GM06990 (cell line): ENCODE measurements around the gene KCNJ6.
"Not testable (repeated sequence)": the region's sequence is repeated elsewhere in the genome, so short reads cannot be mapped to it uniquely, and the experiment has no call there.

Source experiments
- DNase-seq: peaks from one replicate; pipeline ENCODE4 v3.0.0-alpha.2; 2011; ENCODE audit not compliant: insufficient read length; ENCODE audit errors: extremely low read depth
- H3K27me3 ChIP-seq: replicated peaks from 2 replicates; pipeline ENCODE4 v1.6.0; 2011; ENCODE audit warnings: low read length; ENCODE audit not compliant: control insufficient read depth, insufficient read depth
- H3K36me3 ChIP-seq: 2 replicates; pipeline ENCODE4 v1.5.1; 2011; ENCODE audit warnings: low read length; ENCODE audit not compliant: control insufficient read depth, insufficient read depth
- H3K4me3 ChIP-seq: replicated peaks from 2 replicates; pipeline ENCODE4 v1.5.1; 2011; ENCODE audit warnings: low read depth, mild to moderate bottlenecking, control low read depth, low read length
- TF ChIP-seq, protein P1 (sequence below): IDR thresholded peaks from 2 replicates; pipeline ENCODE4 v1.5.1; 2011; ENCODE audit warnings: low read length, control low read depth, mild to moderate bottlenecking, inconsistent platforms; ENCODE audit not compliant: insufficient read depth, poor library complexity, severe bottlenecking

The KCNJ6 gene

GRCh38 chr21:37582590-37582989 lies 333.7 kb downstream of the KCNJ6 start:
- H3K4me3 ChIP-seq, result no peak overlapping the region
- no peaks in the 10 kb centered on the region; the same call in 1 of the 2 replicates for H3K27me3 ChIP-seq
- no peaks in the 10 kb centered on the region for H3K36me3 ChIP-seq
- DNase-seq, result no peak
- TF ChIP-seq, protein P1, sequence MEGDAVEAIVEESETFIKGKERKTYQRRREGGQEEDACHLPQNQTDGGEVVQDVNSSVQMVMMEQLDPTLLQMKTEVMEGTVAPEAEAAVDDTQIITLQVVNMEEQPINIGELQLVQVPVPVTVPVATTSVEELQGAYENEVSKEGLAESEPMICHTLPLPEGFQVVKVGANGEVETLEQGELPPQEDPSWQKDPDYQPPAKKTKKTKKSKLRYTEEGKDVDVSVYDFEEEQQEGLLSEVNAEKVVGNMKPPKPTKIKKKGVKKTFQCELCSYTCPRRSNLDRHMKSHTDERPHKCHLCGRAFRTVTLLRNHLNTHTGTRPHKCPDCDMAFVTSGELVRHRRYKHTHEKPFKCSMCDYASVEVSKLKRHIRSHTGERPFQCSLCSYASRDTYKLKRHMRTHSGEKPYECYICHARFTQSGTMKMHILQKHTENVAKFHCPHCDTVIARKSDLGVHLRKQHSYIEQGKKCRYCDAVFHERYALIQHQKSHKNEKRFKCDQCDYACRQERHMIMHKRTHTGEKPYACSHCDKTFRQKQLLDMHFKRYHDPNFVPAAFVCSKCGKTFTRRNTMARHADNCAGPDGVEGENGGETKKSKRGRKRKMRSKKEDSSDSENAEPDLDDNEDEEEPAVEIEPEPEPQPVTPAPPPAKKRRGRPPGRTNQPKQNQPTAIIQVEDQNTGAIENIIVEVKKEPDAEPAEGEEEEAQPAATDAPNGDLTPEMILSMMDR, result peak; percentile 59

DNA sequence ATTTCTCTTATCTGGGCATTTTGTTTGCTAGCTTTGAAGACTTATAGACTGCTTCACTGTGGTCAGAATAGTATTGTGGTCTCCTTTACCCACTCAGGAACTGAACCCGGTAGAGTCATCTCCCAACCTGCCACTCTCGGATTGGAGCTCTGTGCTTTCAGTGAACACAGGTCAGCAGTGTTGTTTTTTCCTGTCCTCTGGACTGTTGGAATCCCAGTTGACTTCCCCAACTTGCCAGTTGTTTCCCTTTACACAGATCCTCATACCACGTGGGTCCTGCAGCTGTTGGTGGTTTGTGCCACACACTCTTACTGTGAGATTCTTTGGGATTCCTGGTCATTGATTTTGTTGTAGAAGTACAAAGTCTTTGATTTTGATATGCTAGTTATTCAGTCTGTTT lies 335.6 kb downstream of the KCNJ6 start:
- TF ChIP-seq, protein P1, result no peak
- DNase-seq, result no peak
- Histone ChIP-seq H3K27me3 (no peaks in the 10 kb centered on the region), H3K4me3 (no peak overlapping the region), H3K36me3 (no peaks in the 10 kb centered on the region)

- TF ChIP-seq, protein P1, result no peak
- Histone ChIP-seq H3K27me3 (no peaks in the 10 kb centered on the region), H3K4me3 (no peak overlapping the region), H3K36me3 (no peaks in the 10 kb centered on the region)
- no peak for DNase-seq
Observed at GRCh38 chr21:37579356-37579755, 336.9 kb downstream of the KCNJ6 start.

DNA sequence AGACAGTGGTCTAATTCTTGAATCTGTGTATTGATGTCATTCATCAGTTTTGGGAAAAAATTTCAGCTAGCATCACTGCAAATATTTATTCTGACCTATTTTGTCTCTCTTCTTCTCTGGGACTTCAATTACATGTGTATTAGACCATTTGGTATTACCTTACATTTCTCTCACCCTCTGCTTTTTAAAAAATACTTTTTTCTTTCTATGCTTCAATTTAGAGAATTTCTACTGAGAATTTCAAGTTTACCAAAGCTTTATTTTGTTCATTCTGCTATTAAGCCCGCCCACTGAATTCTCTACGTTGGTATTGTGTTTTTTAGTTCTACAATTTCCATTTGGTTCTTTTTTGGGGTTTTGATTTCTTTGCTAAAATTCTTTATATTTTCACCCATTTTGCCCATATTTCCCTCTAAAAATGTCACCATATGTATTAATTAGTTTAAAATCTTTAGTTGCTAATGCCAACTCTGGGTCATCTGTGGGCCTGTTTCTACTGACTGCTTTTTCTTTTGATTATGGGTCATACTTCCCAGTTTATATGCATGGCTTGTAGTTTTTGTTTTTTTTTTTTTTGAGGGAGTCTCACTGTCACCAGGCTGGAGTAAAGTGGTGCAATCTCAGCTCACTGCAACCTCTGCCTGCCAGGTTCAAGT lies 337.7 kb downstream of the KCNJ6 start:
- TF ChIP-seq, protein P1, result no peak
- H3K27me3 ChIP-seq, result no peaks in the 10 kb centered on the region
- no peak for DNase-seq
- H3K4me3 ChIP-seq, result no peak overlapping the region
- no peaks in the 10 kb centered on the region for H3K36me3 ChIP-seq

GRCh38 chr21:37576929-37577328 lies 339.3 kb downstream of the KCNJ6 start:
- not testable (repeated sequence) for H3K27me3 ChIP-seq, H3K36me3 ChIP-seq, H3K4me3 ChIP-seq, DNase-seq

- no peak overlapping the region for H3K4me3 ChIP-seq
- no peaks in the 10 kb centered on the region for H3K27me3 ChIP-seq
- H3K36me3 ChIP-seq, result no peaks in the 10 kb centered on the region
- DNase-seq, result no peak
- TF ChIP-seq, protein P1, result no peak
Observed at GRCh38 chr21:37575580-37575979, 340.7 kb downstream of the KCNJ6 start.
